Upper lobe of right lung (tissue), 1 donor: ENCODE data around the gene RAB12. TPM values are rescaled to one million over a fixed set of nuclear protein-coding genes. Genes with fewer than 3 reads are reported as not detected.

Source experiments
- ATAC-seq: fragments of 200-7000 bp; cut with Tn5 transposase; one replicate; pipeline ENCODE4 v1.9.1; 2020; ENCODE audit warnings: mild to moderate bottlenecking, moderate library complexity
- DNase-seq: peaks from one replicate; pipeline ENCODE4 v3.0.0-alpha.2; 2020
- H3K27ac ChIP-seq: fragments of 200-600 bp; one replicate; pipeline ENCODE4 v1.8.0; 2022
- H3K27me3 ChIP-seq: fragments of 200-600 bp; one replicate; pipeline ENCODE4 v1.8.0; 2022; ENCODE audit warnings: mild to moderate bottlenecking
- H3K36me3 ChIP-seq: fragments of 200-600 bp; one replicate; pipeline ENCODE4 v1.8.0; 2022
- H3K4me1 ChIP-seq: fragments of 200-600 bp; one replicate; pipeline ENCODE4 v1.8.0; 2022
- H3K4me3 ChIP-seq: fragments of 200-600 bp; one replicate; pipeline ENCODE4 v1.8.0; 2022; ENCODE audit warnings: mild to moderate bottlenecking
- H3K9me3 ChIP-seq: fragments of 200-600 bp; one replicate; pipeline ENCODE4 v1.8.0; 2022
- CTCF ChIP-seq: fragments of 200-600 bp; IDR thresholded peaks from one replicate; pipeline ENCODE4 v1.8.0; 2022; ENCODE audit warnings: antibody characterized with exemption
- intact Hi-C: fragments of 100-400 bp; cut with DNase I; formaldehyde crosslinking; loops from one replicate; pipeline ENCODE4 v1.11.0; 2022
- long read RNA-seq: library from polyadenylated mRNA; unstranded; transcript quantifications from one replicate; pipeline ENCODE4 v2.0.0, GENCODE V29; 2021
- total RNA-seq: library from RNA; stranded (reverse); fragmentation: NEBNext Ultra II Directional; extraction: Animal tissue kit (Norgen Biotek cat#: 25700); gene quantifications from one replicate; pipeline ENCODE4 v1.2.1, GENCODE V29; 2021
- donor health status: DM: no; HTN: yes; CAD: no; lungs with severe emphysema.

Gene RAB12
- 48.6 TPM for total RNA-seq
- long read RNA-seq, transcript RAB12-203 (6 exons, 2,145 nt) = major isoform, 5 of 9 reads
- long read RNA-seq, partial matches to known transcripts = 0 of 9 reads
- long read RNA-seq, other reads (novel, unspliced or antisense) = 3 of 9 reads

- Histone ChIP-seq H3K27me3 (no peaks in the 10 kb centered on the region), H3K4me3 (peak within 1 kb of the TSS; percentile 92), H3K36me3 (no peaks in the 10 kb centered on the region), H3K9me3 (no peaks in the 10 kb centered on the region), H3K4me1 (peaks cover 27% of the 10 kb centered on the region), H3K27ac (peak within 1 kb of the TSS; percentile 88)
- peak; percentile 99 for ATAC-seq
- intact Hi-C loops = no loop called here
- peak; percentile 55 for TF ChIP-seq CTCF
- peak; percentile 95 for DNase-seq
Observed at GRCh38 chr18:8608795-8609658, at the start of gene RAB12. Gene RAB12, plus strand, starts transcription at chr18:8609437. Its CDS starts 3 bp downstream, at chr18:8609440.

- H3K27ac ChIP-seq = no peak overlapping the region
- H3K36me3 ChIP-seq = no peaks in the 10 kb centered on the region
- no peak overlapping the region for H3K4me3 ChIP-seq
- no peak for TF ChIP-seq CTCF
- intact Hi-C loops = no loop called here
- no peaks in the 10 kb centered on the region for H3K27me3 ChIP-seq
- H3K4me1 ChIP-seq = no peaks in the 10 kb centered on the region
- no peaks in the 10 kb centered on the region for H3K9me3 ChIP-seq
- no peak for DNase-seq
- no peak for ATAC-seq
Observed at GRCh38 chr18:8559612-8560186, 49.5 kb upstream of the RAB12 start.

- Histone ChIP-seq H3K4me3 (no peak overlapping the region), H3K27me3 (no peaks in the 10 kb centered on the region), H3K4me1 (no peaks in the 10 kb centered on the region), H3K9me3 (no peaks in the 10 kb centered on the region), H3K27ac (no peak overlapping the region), H3K36me3 (no peaks in the 10 kb centered on the region)
- no peak for DNase-seq
- peak; percentile 16 for ATAC-seq
- no peak for TF ChIP-seq CTCF
- intact Hi-C loops = no loop called here
Observed at GRCh38 chr18:8561123-8561910, 47.9 kb upstream of the RAB12 start.

GRCh38 chr18:8562070-8562469, 47.2 kb upstream of the RAB12 start:
- H3K36me3 ChIP-seq = no peaks in the 10 kb centered on the region
- no peak for TF ChIP-seq CTCF
- H3K27ac ChIP-seq = no peak overlapping the region
- ATAC-seq = no peak
- H3K9me3 ChIP-seq = no peaks in the 10 kb centered on the region
- intact Hi-C loops = no loop called here
- no peak for DNase-seq
- no peaks in the 10 kb centered on the region for H3K4me1 ChIP-seq
- H3K27me3 ChIP-seq = no peaks in the 10 kb centered on the region
- H3K4me3 ChIP-seq = no peak overlapping the region

- Histone ChIP-seq H3K36me3 (no peaks in the 10 kb centered on the region), H3K9me3 (no peaks in the 10 kb centered on the region), H3K27me3 (no peaks in the 10 kb centered on the region), H3K4me1 (no peaks in the 10 kb centered on the region), H3K27ac (no peak overlapping the region), H3K4me3 (no peak overlapping the region)
- no peak for TF ChIP-seq CTCF
- DNase-seq (no peak), ATAC-seq (no peak)
- intact Hi-C loops = no loop called here
Observed at GRCh38 chr18:8562919-8563318, 46.3 kb upstream of the RAB12 start.
